D721Med (cell line): ENCODE results near the gene STK38L.

Experiments used
- DNase-seq: peaks from one replicate; pipeline ENCODE4 v3.0.0; 2011; ENCODE audit warnings: low spot score; ENCODE audit not compliant: insufficient read length
- FAIRE-seq: peaks from 2 replicates; lab custom pipeline; 2011; peaks lifted over from hg19 to GRCh38; lab: Jason Lieb, UNC
- CTCF ChIP-seq: IDR thresholded peaks from 2 replicates; pipeline ENCODE4 v1.5.1; 2012; ENCODE audit warnings: mild to moderate bottlenecking, control low read depth; ENCODE audit not compliant: insufficient read depth; ENCODE audit errors: missing control alignments

The STK38L gene

GRCh38 chr12:27343255-27344000 lies 99.3 kb downstream of the STK38L start:
- FAIRE-seq = no peak
- TF ChIP-seq CTCF = no peak
- no peak for DNase-seq

GRCh38 chr12:27344246-27344645 lies 100.2 kb downstream of the STK38L start:
- TF ChIP-seq CTCF = no peak
- peak; percentile 92 for FAIRE-seq
- DNase-seq = no peak

- DNase-seq (no peak), FAIRE-seq (no peak)
- no peak for TF ChIP-seq CTCF
Observed at GRCh38 chr12:27344760-27345159, 100.7 kb downstream of the STK38L start.

- no peak for DNase-seq
- FAIRE-seq = no peak
- TF ChIP-seq CTCF = no peak
Observed at GRCh38 chr12:27345376-27345775, 101.3 kb downstream of the STK38L start.

GRCh38 chr12:27347779-27348178 lies 103.7 kb downstream of the STK38L start:
- FAIRE-seq = no peak

GRCh38 chr12:27351476-27351875 lies 107.4 kb downstream of the STK38L start:
- DNase-seq (no peak), FAIRE-seq (no peak)
- TF ChIP-seq CTCF = no peak

More at GRCh38 chr12:27347779-27348178, 103.7 kb downstream of the STK38L start:
- no peak for TF ChIP-seq CTCF
- no peak for DNase-seq

- no peak for DNase-seq
- TF ChIP-seq CTCF = no peak
- FAIRE-seq = no peak
Observed at GRCh38 chr12:27355486-27355885, 111.4 kb downstream of the STK38L start.
